Measurements from ENCODE around the gene UBE2Z. TPM values are rescaled to one million over a fixed set of nuclear protein-coding genes. Genes with fewer than 3 reads are reported as not detected.

Gene UBE2Z
- total and polyA plus RNA-seq, 4 donors = 29.5 to 63.5 (median 56.1) TPM

DNA sequence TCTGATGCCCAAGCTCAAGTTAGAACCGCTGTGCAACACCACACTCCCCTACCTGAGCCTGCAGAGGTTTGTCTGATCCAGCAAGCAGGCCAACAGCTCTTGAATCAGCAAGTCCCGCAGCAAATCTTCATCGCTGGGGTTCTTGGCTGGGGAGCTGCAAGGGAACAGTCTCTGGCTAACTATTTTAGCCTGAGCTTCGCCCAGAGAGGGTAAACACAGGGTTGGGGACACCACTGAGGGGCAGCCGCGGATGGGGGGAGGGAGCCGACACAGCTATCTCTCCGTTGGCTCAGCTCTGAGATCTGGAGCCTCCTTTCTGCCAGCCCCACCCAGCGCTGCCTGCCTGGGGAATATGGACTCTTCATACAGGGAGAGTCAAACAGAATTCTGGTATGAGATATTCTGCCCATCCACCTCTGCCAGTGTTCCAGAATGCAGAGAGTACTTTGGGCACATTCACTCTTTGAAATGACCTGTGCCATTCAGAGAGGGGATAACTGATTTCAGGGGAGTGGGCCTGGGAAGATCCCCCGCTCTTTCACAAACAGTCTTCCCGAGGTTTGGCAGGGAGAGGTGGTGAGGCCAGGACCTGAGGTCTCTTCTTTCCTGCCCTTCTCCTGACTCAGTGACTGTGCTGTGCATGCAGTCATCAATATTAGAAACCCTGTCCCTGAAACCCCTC, 52.8 kb downstream of the UBE2Z start:
- ATAC-seq (ENCODE audit: insufficient read depth, low FRiP score) (no peak), DNase-seq (peak in 1 of 3 donors; percentile 25)
- Histone ChIP-seq H3K27ac (ENCODE audit: low read depth in 1 of 2, low read length in 1 of 2) (no peak overlapping the region), H3K9me3 (ENCODE audit: control insufficient read depth in 4 of 4, insufficient read depth in 3 of 4, low read length in 3 of 4) (peaks cover 0 to 2% (median 0%) of the 10 kb centered on the region in 4 donors), H3K36me3 (ENCODE audit: control insufficient read depth in 4 of 4, insufficient read depth in 4 of 4, low read length in 4 of 4) (no peaks in the 10 kb centered on the region), H3K27me3 (ENCODE audit: control insufficient read depth in 3 of 3, insufficient read depth in 3 of 3, low read length in 2 of 3) (no peaks in the 10 kb centered on the region), H3K4me1 (ENCODE audit: control insufficient read depth in 5 of 5, insufficient read depth in 5 of 5, low read length in 5 of 5) (peaks cover 0 to 4% (median 0%) of the 10 kb centered on the region in 5 donors), H3K4me3 (no peak overlapping the region), H3K9ac (ENCODE audit: insufficient read depth in 1 of 2, low read length in 2 of 2) (no peak overlapping the region)
- WGBS, 2 donors = 29 to 43% methylated on average over 11 of the region's 11 CpGs
- TF ChIP-seq, protein P1, sequence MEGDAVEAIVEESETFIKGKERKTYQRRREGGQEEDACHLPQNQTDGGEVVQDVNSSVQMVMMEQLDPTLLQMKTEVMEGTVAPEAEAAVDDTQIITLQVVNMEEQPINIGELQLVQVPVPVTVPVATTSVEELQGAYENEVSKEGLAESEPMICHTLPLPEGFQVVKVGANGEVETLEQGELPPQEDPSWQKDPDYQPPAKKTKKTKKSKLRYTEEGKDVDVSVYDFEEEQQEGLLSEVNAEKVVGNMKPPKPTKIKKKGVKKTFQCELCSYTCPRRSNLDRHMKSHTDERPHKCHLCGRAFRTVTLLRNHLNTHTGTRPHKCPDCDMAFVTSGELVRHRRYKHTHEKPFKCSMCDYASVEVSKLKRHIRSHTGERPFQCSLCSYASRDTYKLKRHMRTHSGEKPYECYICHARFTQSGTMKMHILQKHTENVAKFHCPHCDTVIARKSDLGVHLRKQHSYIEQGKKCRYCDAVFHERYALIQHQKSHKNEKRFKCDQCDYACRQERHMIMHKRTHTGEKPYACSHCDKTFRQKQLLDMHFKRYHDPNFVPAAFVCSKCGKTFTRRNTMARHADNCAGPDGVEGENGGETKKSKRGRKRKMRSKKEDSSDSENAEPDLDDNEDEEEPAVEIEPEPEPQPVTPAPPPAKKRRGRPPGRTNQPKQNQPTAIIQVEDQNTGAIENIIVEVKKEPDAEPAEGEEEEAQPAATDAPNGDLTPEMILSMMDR (IDR thresholded peaks at IDR 0.05; ENCODE audit: control extremely low read depth, extremely low read depth) = no peak

DNA sequence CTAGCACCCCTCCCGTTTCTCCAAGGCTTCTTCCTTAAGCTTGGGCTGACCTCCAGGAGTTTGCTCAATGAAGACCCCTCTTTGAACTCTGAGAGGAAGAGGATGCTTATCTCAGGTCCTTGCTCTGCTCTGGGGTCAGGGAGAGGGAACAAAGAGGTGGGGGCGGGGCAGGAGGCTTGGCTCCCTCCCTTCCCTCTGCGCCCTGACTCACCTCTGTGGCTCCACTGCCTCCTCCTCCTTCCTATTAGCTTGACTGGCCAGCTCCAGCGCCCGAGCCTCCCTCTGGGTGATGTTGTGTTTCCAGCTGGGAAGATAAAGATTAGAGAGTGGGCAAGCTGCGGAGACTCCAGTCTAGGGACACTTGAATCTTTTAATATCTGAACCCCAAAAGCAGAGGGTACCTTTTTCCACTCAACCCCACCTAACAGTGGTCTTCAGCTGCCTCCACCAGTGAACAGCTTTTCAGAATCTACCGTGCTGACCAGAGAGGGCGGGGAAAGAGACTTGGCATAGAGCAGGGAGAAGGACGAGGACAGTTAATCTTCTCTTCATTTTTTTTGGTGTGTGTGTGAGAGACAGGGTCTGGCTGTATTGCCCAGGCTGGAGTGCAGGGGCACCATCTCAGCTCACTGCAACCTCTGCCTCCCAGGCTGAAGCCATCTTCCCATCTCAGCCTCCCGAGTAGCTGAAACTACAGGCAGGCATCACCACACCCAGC, 53.5 kb downstream of the UBE2Z start:
- peaks cover 0 to 4% (median 0%) of the 10 kb centered on the region in 5 donors for H3K4me1 ChIP-seq (ENCODE audit: control insufficient read depth in 5 of 5, insufficient read depth in 5 of 5, low read length in 5 of 5)
- H3K4me3 ChIP-seq = no peak overlapping the region
- no peaks in the 10 kb centered on the region for H3K27me3 ChIP-seq (ENCODE audit: control insufficient read depth in 3 of 3, insufficient read depth in 3 of 3, low read length in 2 of 3)
- no peak for DNase-seq
- TF ChIP-seq, protein P1 (IDR thresholded peaks at IDR 0.05; ENCODE audit: control extremely low read depth, extremely low read depth) = no peak
- H3K9me3 ChIP-seq (ENCODE audit: control insufficient read depth in 4 of 4, insufficient read depth in 3 of 4, low read length in 3 of 4) = peaks cover 0 to 2% (median 0%) of the 10 kb centered on the region in 4 donors
- ATAC-seq (ENCODE audit: insufficient read depth, low FRiP score) = peak; percentile 34
- H3K27ac ChIP-seq (ENCODE audit: low read depth in 1 of 2, low read length in 1 of 2) = no peak overlapping the region
- 36% methylated on average over 10 of the region's 10 CpGs for WGBS, 2 donors
- H3K9ac ChIP-seq (ENCODE audit: insufficient read depth in 1 of 2, low read length in 2 of 2) = no peak overlapping the region
- no peaks in the 10 kb centered on the region for H3K36me3 ChIP-seq (ENCODE audit: control insufficient read depth in 4 of 4, insufficient read depth in 4 of 4, low read length in 4 of 4)

DNA sequence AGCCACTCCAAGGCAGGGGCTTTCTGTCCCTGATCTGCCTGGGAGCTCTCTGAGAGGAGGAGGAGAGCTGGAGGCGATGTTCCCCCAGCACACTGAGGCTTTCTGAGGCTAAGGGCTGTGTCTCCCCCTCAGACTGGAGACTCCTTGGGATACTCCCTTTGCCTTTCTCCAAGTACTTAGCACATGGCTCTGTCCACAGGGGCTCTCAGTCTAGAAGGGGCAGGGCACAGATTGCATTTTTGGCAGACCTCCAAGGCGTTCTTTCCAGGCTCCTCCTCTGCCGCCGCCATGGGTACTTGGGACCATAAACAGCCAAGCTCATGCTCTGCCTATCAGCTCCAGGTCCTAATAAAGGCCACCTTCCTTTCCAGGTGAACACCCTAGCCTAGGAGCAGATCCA, 62.0 kb downstream of the UBE2Z start:
- DNase-seq = peak; percentile 46 to 68 (median 58)
- WGBS, 2 donors = 46 to 68% methylated on average over 4 of the region's 4 CpGs
- no peaks in the 10 kb centered on the region for H3K9me3 ChIP-seq (ENCODE audit: control insufficient read depth in 4 of 4, insufficient read depth in 3 of 4, low read length in 3 of 4)
- peaks cover 0 to 1% (median 0%) of the 10 kb centered on the region in 5 donors for H3K4me1 ChIP-seq (ENCODE audit: control insufficient read depth in 5 of 5, insufficient read depth in 5 of 5, low read length in 5 of 5)
- peaks cover 0 to 3% (median 0%) of the 10 kb centered on the region in 3 donors for H3K27me3 ChIP-seq (ENCODE audit: control insufficient read depth in 3 of 3, insufficient read depth in 3 of 3, low read length in 2 of 3)
- no peak overlapping the region for H3K4me3 ChIP-seq
- no peaks in the 10 kb centered on the region for H3K36me3 ChIP-seq (ENCODE audit: control insufficient read depth in 4 of 4, insufficient read depth in 4 of 4, low read length in 4 of 4)
- H3K27ac ChIP-seq (ENCODE audit: low read depth in 1 of 2, low read length in 1 of 2) = no peak overlapping the region
- TF ChIP-seq, protein P1 (IDR thresholded peaks at IDR 0.05; ENCODE audit: control extremely low read depth, extremely low read depth) = no peak
- no peak for ATAC-seq (ENCODE audit: insufficient read depth, low FRiP score)
- H3K9ac ChIP-seq (ENCODE audit: insufficient read depth in 1 of 2, low read length in 2 of 2) = no peak overlapping the region
